ENCODE data around the gene HOTAIR. TPM values are rescaled to one million over a fixed set of nuclear protein-coding genes. Genes with fewer than 3 reads are reported as not detected.

Gene HOTAIR
- total RNA-seq, 1 donor from 2014 or later: not detected

DNA sequence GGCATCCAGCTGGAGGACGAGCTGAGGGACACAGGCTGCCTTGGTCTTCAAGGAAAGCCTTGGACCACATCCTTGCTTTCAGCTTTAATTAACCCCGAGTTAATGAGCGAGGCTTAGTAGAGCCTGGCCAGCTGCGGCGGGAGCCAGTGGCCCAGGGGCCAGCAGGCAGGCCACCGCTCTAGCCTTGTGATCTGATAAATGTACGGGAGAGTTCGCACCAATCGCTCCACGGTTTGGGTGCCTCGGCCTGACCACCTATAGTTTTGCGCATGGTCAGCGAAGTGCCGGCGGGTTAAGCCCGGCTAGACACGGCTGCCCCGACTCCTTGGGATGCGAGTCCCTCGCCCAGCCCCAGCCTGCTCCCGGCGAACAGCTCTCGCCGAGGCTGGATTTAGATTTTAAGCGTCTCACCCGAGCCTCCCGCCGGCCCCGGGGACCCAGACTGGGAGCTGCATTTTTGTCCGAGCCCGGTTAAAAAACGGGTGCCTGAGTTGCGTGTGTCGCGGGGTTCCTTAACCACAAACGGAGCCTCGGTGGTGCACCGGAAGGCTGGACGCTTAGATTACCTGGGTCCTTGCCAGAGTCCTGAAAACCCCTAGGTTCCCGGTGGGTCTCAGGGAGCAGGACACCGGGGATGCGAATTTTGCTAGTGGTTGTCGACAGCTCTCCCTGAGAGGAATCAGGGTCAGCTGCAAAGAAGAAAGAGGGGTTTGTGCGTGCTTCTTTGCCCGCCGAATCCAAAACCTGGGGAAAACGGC is 23.0 kb downstream of the HOTAIR start:
- Mint-ChIP-seq H3K9me3 (no peaks in the 10 kb centered on the region), H3K36me3 (ENCODE audit: low read depth) (peaks cover 4% of the 10 kb centered on the region), H3K27me3 (ENCODE audit: low read depth) (peaks cover 99% of the 10 kb centered on the region), H3K4me3 (no peak overlapping the region), H3K4me1 (no peaks in the 10 kb centered on the region), H3K27ac (ENCODE audit: unreplicated experiment) (no peak overlapping the region)
- DNase-seq (ENCODE audit: low read depth, low spot score): no peak
- TF ChIP-seq, protein P1, sequence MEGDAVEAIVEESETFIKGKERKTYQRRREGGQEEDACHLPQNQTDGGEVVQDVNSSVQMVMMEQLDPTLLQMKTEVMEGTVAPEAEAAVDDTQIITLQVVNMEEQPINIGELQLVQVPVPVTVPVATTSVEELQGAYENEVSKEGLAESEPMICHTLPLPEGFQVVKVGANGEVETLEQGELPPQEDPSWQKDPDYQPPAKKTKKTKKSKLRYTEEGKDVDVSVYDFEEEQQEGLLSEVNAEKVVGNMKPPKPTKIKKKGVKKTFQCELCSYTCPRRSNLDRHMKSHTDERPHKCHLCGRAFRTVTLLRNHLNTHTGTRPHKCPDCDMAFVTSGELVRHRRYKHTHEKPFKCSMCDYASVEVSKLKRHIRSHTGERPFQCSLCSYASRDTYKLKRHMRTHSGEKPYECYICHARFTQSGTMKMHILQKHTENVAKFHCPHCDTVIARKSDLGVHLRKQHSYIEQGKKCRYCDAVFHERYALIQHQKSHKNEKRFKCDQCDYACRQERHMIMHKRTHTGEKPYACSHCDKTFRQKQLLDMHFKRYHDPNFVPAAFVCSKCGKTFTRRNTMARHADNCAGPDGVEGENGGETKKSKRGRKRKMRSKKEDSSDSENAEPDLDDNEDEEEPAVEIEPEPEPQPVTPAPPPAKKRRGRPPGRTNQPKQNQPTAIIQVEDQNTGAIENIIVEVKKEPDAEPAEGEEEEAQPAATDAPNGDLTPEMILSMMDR (conservative IDR thresholded peaks at IDR 0.05): no peak

DNA sequence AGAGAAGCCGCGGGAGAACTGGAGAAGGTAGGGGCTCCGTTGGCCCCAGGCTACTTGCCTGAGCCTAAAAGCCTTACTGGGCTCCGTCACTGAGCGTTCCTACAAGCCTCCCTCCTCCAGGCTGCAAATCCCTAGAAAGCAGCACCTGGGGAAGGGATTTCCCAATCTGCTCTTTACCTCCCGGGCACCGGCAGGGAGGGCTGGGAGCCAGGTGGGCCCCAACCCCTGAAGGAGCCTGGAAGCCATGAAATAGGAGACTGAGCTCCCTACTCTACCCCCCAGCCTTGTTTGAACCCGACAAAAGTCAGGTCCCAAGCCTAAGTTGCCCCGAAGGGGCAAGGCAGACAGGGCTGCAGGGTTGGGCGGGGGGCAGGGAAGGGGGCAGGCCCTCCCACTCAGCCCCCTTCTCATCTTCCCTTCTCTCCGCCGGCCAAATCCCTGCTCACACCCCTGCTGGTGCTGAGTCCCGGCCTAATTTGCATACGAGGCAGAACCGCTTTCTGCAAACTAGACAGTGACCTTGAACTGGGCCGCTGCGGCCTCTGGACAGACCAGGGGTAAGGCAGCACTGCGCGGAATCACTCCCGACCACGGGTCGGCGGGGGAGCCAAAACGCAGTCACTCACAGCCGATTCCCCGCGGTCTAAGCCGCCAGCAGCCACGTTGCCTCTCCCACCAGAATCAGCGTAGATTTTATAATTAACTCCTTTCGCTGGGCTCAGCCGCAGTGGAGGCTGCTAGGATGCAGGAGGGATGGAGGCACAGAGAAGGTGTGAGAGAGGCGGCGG is 23.8 kb downstream of the HOTAIR start:
- H3K4me3 Mint-ChIP-seq: no peak overlapping the region
- H3K36me3 Mint-ChIP-seq (ENCODE audit: low read depth): peaks cover 4% of the 10 kb centered on the region
- no peak overlapping the region for H3K27ac Mint-ChIP-seq (ENCODE audit: unreplicated experiment)
- no peaks in the 10 kb centered on the region for H3K4me1 Mint-ChIP-seq
- TF ChIP-seq, protein P1 (conservative IDR thresholded peaks at IDR 0.05): no peak
- DNase-seq (ENCODE audit: low read depth, low spot score): no peak
- peaks cover 99% of the 10 kb centered on the region for H3K27me3 Mint-ChIP-seq (ENCODE audit: low read depth)
- H3K9me3 Mint-ChIP-seq: no peaks in the 10 kb centered on the region

- no peak for DNase-seq (ENCODE audit: low read depth, low spot score)
- peaks cover 4% of the 10 kb centered on the region for H3K36me3 Mint-ChIP-seq (ENCODE audit: low read depth)
- no peaks in the 10 kb centered on the region for H3K4me1 Mint-ChIP-seq
- H3K9me3 Mint-ChIP-seq: no peaks in the 10 kb centered on the region
- no peak overlapping the region for H3K4me3 Mint-ChIP-seq
- H3K27me3 Mint-ChIP-seq (ENCODE audit: low read depth): peaks cover 99% of the 10 kb centered on the region
- H3K27ac Mint-ChIP-seq (ENCODE audit: unreplicated experiment): no peak overlapping the region
- TF ChIP-seq, protein P1 (conservative IDR thresholded peaks at IDR 0.05): no peak
Observed at GRCh38 chr12:53950437-53950773, 24.3 kb downstream of the HOTAIR start.

DNA sequence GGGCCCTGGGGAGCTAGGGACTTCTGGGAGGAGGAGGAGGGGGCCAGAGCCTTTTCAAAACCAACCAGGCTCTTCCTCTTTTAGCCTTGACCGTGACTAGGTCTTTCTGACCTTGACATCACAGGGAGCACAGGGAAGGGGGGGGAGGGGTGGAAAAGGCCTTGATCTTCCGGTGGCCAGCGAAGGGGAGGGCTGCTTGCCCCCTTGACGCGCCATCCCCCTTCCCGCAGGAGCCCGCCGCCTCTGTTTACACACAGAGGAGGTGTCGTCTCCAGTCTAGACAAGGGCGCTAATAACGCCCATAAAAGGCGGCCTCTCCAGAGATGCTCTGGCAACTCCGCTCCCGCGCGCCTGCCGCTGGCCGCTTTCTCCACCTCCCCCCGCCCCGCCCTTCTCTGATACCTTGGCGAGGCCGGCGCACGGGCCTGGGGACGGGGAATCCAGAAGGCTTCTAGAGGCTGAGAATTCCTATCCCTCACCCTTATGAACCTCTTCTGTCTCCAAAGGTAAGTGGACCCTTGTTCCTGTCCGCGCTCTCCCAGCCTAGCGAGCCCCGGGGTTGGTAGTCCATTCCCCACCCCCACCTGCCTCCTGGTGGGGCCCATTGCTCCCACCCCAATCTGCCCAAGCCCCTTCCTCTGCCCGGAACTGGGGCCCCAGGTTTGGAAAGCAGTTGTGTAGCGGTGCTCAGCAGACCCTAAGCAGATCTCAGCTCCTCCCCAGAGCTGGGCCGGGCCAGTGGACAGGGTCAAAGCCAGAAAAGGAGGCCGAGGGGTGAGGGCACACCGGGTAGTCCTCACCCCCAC is 24.9 kb downstream of the HOTAIR start:
- peaks cover 4% of the 10 kb centered on the region for H3K36me3 Mint-ChIP-seq (ENCODE audit: low read depth)
- H3K27me3 Mint-ChIP-seq (ENCODE audit: low read depth): peaks cover 100% of the 10 kb centered on the region
- H3K4me1 Mint-ChIP-seq: no peaks in the 10 kb centered on the region
- no peak overlapping the region for H3K27ac Mint-ChIP-seq (ENCODE audit: unreplicated experiment)
- TF ChIP-seq, protein P1 (conservative IDR thresholded peaks at IDR 0.05): no peak
- DNase-seq (ENCODE audit: low read depth, low spot score): no peak
- no peaks in the 10 kb centered on the region for H3K9me3 Mint-ChIP-seq
- no peak overlapping the region for H3K4me3 Mint-ChIP-seq
